ENCODE measurements around the gene SETDB2. TPM values are rescaled to one million over a fixed set of nuclear protein-coding genes. Genes with fewer than 3 reads are reported as not detected.

Gene SETDB2
- total and polyA plus RNA-seq, 4 donors, result 11.9 to 22.0 (median 15.7) TPM

- WGBS (ENCODE audit: insufficient coverage), result 31% methylated on average over 4 of the region's 6 CpGs
These were observed 73.4 kb downstream of the SETDB2 start for GRCh38 chr13:49517461-49517860.

GRCh38 chr13:49521224-49521623, 77.2 kb downstream of the SETDB2 start:
- Histone ChIP-seq H3K36me3 (ENCODE audit: control insufficient read depth, insufficient read depth, low read length) (no peaks in the 10 kb centered on the region), H3K4me3 (ENCODE audit: low read depth, low read length) (no peak overlapping the region), H3K27ac (ENCODE audit: low read depth, low read length) (no peak overlapping the region), H3K27me3 (ENCODE audit: control insufficient read depth, insufficient read depth, low read length) (no peaks in the 10 kb centered on the region), H3K9me3 (ENCODE audit: control insufficient read depth, insufficient read depth, low read length) (no peaks in the 10 kb centered on the region), H3K4me1 (ENCODE audit: control insufficient read depth, insufficient read depth, low read length) (no peaks in the 10 kb centered on the region)
- WGBS (ENCODE audit: insufficient coverage), result no CpG with 5 or more reads among the region's 4 CpGs
- peak in 1 of 6 donors; percentile 55 for DNase-seq (ENCODE audit: low read depth in 4 of 6, low spot score in 6 of 6)

More at GRCh38 chr13:49517461-49517860, 73.4 kb downstream of the SETDB2 start:
- no peaks in the 10 kb centered on the region for H3K27me3 ChIP-seq (ENCODE audit: control insufficient read depth, insufficient read depth, low read length)
- H3K4me3 ChIP-seq (ENCODE audit: low read depth, low read length), result no peak overlapping the region
- peak in 2 of 6 donors; percentile 22 to 26 for DNase-seq (ENCODE audit: low read depth in 4 of 6, low spot score in 6 of 6)
- H3K9me3 ChIP-seq (ENCODE audit: control insufficient read depth, insufficient read depth, low read length), result no peaks in the 10 kb centered on the region
- no peak overlapping the region for H3K27ac ChIP-seq (ENCODE audit: low read depth, low read length)
- peaks cover 2% of the 10 kb centered on the region for H3K36me3 ChIP-seq (ENCODE audit: control insufficient read depth, insufficient read depth, low read length)
- no peaks in the 10 kb centered on the region for H3K4me1 ChIP-seq (ENCODE audit: control insufficient read depth, insufficient read depth, low read length)

GRCh38 chr13:49524740-49525501, 80.8 kb downstream of the SETDB2 start:
- no peaks in the 10 kb centered on the region for H3K36me3 ChIP-seq (ENCODE audit: control insufficient read depth, insufficient read depth, low read length)
- DNase-seq (ENCODE audit: low read depth in 4 of 6, low spot score in 6 of 6), result no peak
- no peaks in the 10 kb centered on the region for H3K4me1 ChIP-seq (ENCODE audit: control insufficient read depth, insufficient read depth, low read length)
- 100% methylated on average over 1 of the region's 5 CpGs for WGBS (ENCODE audit: insufficient coverage)
- H3K4me3 ChIP-seq (ENCODE audit: low read depth, low read length), result no peak overlapping the region
- H3K9me3 ChIP-seq (ENCODE audit: control insufficient read depth, insufficient read depth, low read length), result no peaks in the 10 kb centered on the region
- no peaks in the 10 kb centered on the region for H3K27me3 ChIP-seq (ENCODE audit: control insufficient read depth, insufficient read depth, low read length)
- no peak overlapping the region for H3K27ac ChIP-seq (ENCODE audit: low read depth, low read length)

GRCh38 chr13:49527123-49527522, 83.0 kb downstream of the SETDB2 start:
- H3K9me3 ChIP-seq (ENCODE audit: control insufficient read depth, insufficient read depth, low read length), result no peaks in the 10 kb centered on the region
- H3K4me1 ChIP-seq (ENCODE audit: control insufficient read depth, insufficient read depth, low read length), result no peaks in the 10 kb centered on the region
- H3K27ac ChIP-seq (ENCODE audit: low read depth, low read length), result no peak overlapping the region
- no peaks in the 10 kb centered on the region for H3K27me3 ChIP-seq (ENCODE audit: control insufficient read depth, insufficient read depth, low read length)
- no peak for DNase-seq (ENCODE audit: low read depth in 4 of 6, low spot score in 6 of 6)
- no peak overlapping the region for H3K4me3 ChIP-seq (ENCODE audit: low read depth, low read length)
- WGBS (ENCODE audit: insufficient coverage), result 60% methylated on average over 1 of the region's 2 CpGs
- H3K36me3 ChIP-seq (ENCODE audit: control insufficient read depth, insufficient read depth, low read length), result no peaks in the 10 kb centered on the region

GRCh38 chr13:49528161-49528560, 84.1 kb downstream of the SETDB2 start:
- H3K9me3 ChIP-seq (ENCODE audit: control insufficient read depth, insufficient read depth, low read length), result no peaks in the 10 kb centered on the region
- no peaks in the 10 kb centered on the region for H3K4me1 ChIP-seq (ENCODE audit: control insufficient read depth, insufficient read depth, low read length)
- H3K4me3 ChIP-seq (ENCODE audit: low read depth, low read length), result no peak overlapping the region
- DNase-seq (ENCODE audit: low read depth in 4 of 6, low spot score in 6 of 6), result no peak
- no CpG with 5 or more reads among the region's 1 CpG for WGBS (ENCODE audit: insufficient coverage)
- H3K27ac ChIP-seq (ENCODE audit: low read depth, low read length), result no peak overlapping the region
- no peaks in the 10 kb centered on the region for H3K27me3 ChIP-seq (ENCODE audit: control insufficient read depth, insufficient read depth, low read length)
- no peaks in the 10 kb centered on the region for H3K36me3 ChIP-seq (ENCODE audit: control insufficient read depth, insufficient read depth, low read length)

- Histone ChIP-seq H3K27ac (ENCODE audit: low read depth, low read length) (no peak overlapping the region), H3K36me3 (ENCODE audit: control insufficient read depth, insufficient read depth, low read length) (no peaks in the 10 kb centered on the region)
- WGBS (ENCODE audit: insufficient coverage), result 77% methylated on average over 4 of the region's 7 CpGs
These were observed 86.4 kb downstream of the SETDB2 start for GRCh38 chr13:49530457-49530856.

GRCh38 chr13:49532593-49532992, 88.5 kb downstream of the SETDB2 start:
- Histone ChIP-seq H3K4me3 (ENCODE audit: low read depth, low read length) (no peak overlapping the region), H3K27ac (ENCODE audit: low read depth, low read length) (no peak overlapping the region)
- no peak for DNase-seq (ENCODE audit: low read depth in 4 of 6, low spot score in 6 of 6)

More at GRCh38 chr13:49530457-49530856, 86.4 kb downstream of the SETDB2 start:
- Histone ChIP-seq H3K4me1 (ENCODE audit: control insufficient read depth, insufficient read depth, low read length) (no peaks in the 10 kb centered on the region), H3K9me3 (ENCODE audit: control insufficient read depth, insufficient read depth, low read length) (no peaks in the 10 kb centered on the region), H3K4me3 (ENCODE audit: low read depth, low read length) (no peak overlapping the region), H3K27me3 (ENCODE audit: control insufficient read depth, insufficient read depth, low read length) (no peaks in the 10 kb centered on the region)
- no peak for DNase-seq (ENCODE audit: low read depth in 4 of 6, low spot score in 6 of 6)

GRCh38 chr13:49533011-49533410, 88.9 kb downstream of the SETDB2 start:
- no peaks in the 10 kb centered on the region for H3K4me1 ChIP-seq (ENCODE audit: control insufficient read depth, insufficient read depth, low read length)
- no peak for DNase-seq (ENCODE audit: low read depth in 4 of 6, low spot score in 6 of 6)
- no peaks in the 10 kb centered on the region for H3K9me3 ChIP-seq (ENCODE audit: control insufficient read depth, insufficient read depth, low read length)
- H3K27me3 ChIP-seq (ENCODE audit: control insufficient read depth, insufficient read depth, low read length), result no peaks in the 10 kb centered on the region
- no peaks in the 10 kb centered on the region for H3K36me3 ChIP-seq (ENCODE audit: control insufficient read depth, insufficient read depth, low read length)
- H3K4me3 ChIP-seq (ENCODE audit: low read depth, low read length), result no peak overlapping the region
- H3K27ac ChIP-seq (ENCODE audit: low read depth, low read length), result no peak overlapping the region

More at GRCh38 chr13:49532593-49532992, 88.5 kb downstream of the SETDB2 start:
- Histone ChIP-seq H3K27me3 (ENCODE audit: control insufficient read depth, insufficient read depth, low read length) (no peaks in the 10 kb centered on the region), H3K4me1 (ENCODE audit: control insufficient read depth, insufficient read depth, low read length) (no peaks in the 10 kb centered on the region), H3K36me3 (ENCODE audit: control insufficient read depth, insufficient read depth, low read length) (no peaks in the 10 kb centered on the region), H3K9me3 (ENCODE audit: control insufficient read depth, insufficient read depth, low read length) (no peaks in the 10 kb centered on the region)
- no CpG with 5 or more reads among the region's 1 CpG for WGBS (ENCODE audit: insufficient coverage)

GRCh38 chr13:49533591-49534269, 89.7 kb downstream of the SETDB2 start:
- no peak for DNase-seq (ENCODE audit: low read depth in 4 of 6, low spot score in 6 of 6)
- no peaks in the 10 kb centered on the region for H3K9me3 ChIP-seq (ENCODE audit: control insufficient read depth, insufficient read depth, low read length)
- H3K27me3 ChIP-seq (ENCODE audit: control insufficient read depth, insufficient read depth, low read length), result no peaks in the 10 kb centered on the region
- no peak overlapping the region for H3K4me3 ChIP-seq (ENCODE audit: low read depth, low read length)
- peaks cover 3% of the 10 kb centered on the region for H3K36me3 ChIP-seq (ENCODE audit: control insufficient read depth, insufficient read depth, low read length)
- WGBS (ENCODE audit: insufficient coverage), result 87% methylated on average over 5 of the region's 7 CpGs
- H3K4me1 ChIP-seq (ENCODE audit: control insufficient read depth, insufficient read depth, low read length), result no peaks in the 10 kb centered on the region
- no peak overlapping the region for H3K27ac ChIP-seq (ENCODE audit: low read depth, low read length)

Data from spinal cord (tissue), 10 donors.